Thyroid gland (tissue), 4 donors: Measurements from ENCODE around the gene SLC9C1.
A peak's percentile ranks its signal among the peaks of the same experiment; 100 is the strongest.

Experiments used
- POLR2A ChIP-seq, 2 donors: fragments of 450-650 bp; IDR thresholded peaks; one replicate each; pipeline ENCODE4 v1.6.1; 2017; ENCODE audit warnings: antibody characterized with exemption in 2 of 2, mild to moderate bottlenecking in 2 of 2, moderate library complexity in 1 of 2
- TF ChIP-seq, protein P1 (sequence below), 6 experiments: fragments of 200-600 bp in 3 of 6; fragments of 450-650 bp in 3 of 6; sonication (generic) in 3 of 6; IDR thresholded peaks; one replicate each; pipeline ENCODE4 v1.5.1; 2016 to 2019; ENCODE audit warnings: antibody characterized with exemption in 6 of 6, mild to moderate bottlenecking in 2 of 6, inconsistent platforms in 1 of 6, moderate library complexity in 1 of 6

- TF ChIP-seq, protein P1, sequence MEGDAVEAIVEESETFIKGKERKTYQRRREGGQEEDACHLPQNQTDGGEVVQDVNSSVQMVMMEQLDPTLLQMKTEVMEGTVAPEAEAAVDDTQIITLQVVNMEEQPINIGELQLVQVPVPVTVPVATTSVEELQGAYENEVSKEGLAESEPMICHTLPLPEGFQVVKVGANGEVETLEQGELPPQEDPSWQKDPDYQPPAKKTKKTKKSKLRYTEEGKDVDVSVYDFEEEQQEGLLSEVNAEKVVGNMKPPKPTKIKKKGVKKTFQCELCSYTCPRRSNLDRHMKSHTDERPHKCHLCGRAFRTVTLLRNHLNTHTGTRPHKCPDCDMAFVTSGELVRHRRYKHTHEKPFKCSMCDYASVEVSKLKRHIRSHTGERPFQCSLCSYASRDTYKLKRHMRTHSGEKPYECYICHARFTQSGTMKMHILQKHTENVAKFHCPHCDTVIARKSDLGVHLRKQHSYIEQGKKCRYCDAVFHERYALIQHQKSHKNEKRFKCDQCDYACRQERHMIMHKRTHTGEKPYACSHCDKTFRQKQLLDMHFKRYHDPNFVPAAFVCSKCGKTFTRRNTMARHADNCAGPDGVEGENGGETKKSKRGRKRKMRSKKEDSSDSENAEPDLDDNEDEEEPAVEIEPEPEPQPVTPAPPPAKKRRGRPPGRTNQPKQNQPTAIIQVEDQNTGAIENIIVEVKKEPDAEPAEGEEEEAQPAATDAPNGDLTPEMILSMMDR (IDR thresholded peaks at IDR 0.05): peak in 3 of 6 experiments; percentile 19 to 29 (median 26)
- no peak for TF ChIP-seq POLR2A (IDR thresholded peaks at IDR 0.05)
Observed at GRCh38 chr3:112304611-112305010, 10.6 kb upstream of the SLC9C1 start.
